OCI-LY1 (cell line): ENCODE data around the gene ENPP3.

Source experiments
- EZH2 ChIP-seq: fragments of 200-600 bp; sonication (generic), shearing (Covaris generic); IDR thresholded peaks from 2 replicates; pipeline ENCODE4 v1.8.0; 2017; ENCODE audit warnings: borderline replicate concordance, mixed run types, mild to moderate bottlenecking, antibody characterized with exemption, low read length, moderate library complexity, mixed read lengths
- TF ChIP-seq, protein P1 (sequence below): fragments of 200-600 bp; sonication (generic), shearing (Covaris generic); IDR thresholded peaks from 2 replicates; pipeline ENCODE4 v1.5.1; 2017; ENCODE audit warnings: mild to moderate bottlenecking, antibody characterized with exemption, low read length, moderate library complexity, mixed read lengths

DNA sequence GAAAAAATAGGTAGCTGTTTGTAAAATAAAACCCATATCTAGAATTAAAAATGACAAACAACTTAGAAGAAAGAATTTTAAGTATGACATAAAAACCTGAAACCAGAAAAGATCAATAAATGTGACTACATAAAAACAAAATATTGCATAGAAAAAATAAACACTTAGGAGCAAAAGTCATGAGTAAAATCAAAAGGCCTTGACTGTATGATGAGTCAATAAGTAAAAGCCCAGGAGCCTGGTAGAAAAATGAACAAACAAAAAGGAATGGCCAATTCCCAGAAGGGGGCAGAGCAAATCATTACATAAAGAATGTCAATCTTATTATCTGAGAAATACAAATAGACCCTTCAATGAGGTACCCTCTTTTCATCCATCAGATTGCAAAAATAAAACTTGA lies 150.0 kb downstream of the ENPP3 start:
- TF ChIP-seq, protein P1, sequence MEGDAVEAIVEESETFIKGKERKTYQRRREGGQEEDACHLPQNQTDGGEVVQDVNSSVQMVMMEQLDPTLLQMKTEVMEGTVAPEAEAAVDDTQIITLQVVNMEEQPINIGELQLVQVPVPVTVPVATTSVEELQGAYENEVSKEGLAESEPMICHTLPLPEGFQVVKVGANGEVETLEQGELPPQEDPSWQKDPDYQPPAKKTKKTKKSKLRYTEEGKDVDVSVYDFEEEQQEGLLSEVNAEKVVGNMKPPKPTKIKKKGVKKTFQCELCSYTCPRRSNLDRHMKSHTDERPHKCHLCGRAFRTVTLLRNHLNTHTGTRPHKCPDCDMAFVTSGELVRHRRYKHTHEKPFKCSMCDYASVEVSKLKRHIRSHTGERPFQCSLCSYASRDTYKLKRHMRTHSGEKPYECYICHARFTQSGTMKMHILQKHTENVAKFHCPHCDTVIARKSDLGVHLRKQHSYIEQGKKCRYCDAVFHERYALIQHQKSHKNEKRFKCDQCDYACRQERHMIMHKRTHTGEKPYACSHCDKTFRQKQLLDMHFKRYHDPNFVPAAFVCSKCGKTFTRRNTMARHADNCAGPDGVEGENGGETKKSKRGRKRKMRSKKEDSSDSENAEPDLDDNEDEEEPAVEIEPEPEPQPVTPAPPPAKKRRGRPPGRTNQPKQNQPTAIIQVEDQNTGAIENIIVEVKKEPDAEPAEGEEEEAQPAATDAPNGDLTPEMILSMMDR = no peak
- no peak for TF ChIP-seq EZH2
